ENCODE measurements around the gene ASPG.

Gene ASPG

GRCh38 chr14:104103446-104104075 is 18.1 kb downstream of the ASPG start:
- TF ChIP-seq CTCF (conservative IDR thresholded peaks at IDR 0.05; ENCODE audit: low read length): no peak
- H3K4me3 ChIP-seq (ENCODE audit: low read length): no peak overlapping the region
- no peak for DNase-seq (ENCODE audit: low read depth)

- no peak overlapping the region for H3K4me3 ChIP-seq (ENCODE audit: low read length)
- no peak for DNase-seq (ENCODE audit: low read depth)
- no peak for TF ChIP-seq CTCF (conservative IDR thresholded peaks at IDR 0.05; ENCODE audit: low read length)
Measured at GRCh38 chr14:104104076-104104901, 18.8 kb downstream of the ASPG start.

GRCh38 chr14:104105071-104105821 is 19.7 kb downstream of the ASPG start:
- no peak overlapping the region for H3K4me3 ChIP-seq (ENCODE audit: low read length)
- no peak for DNase-seq (ENCODE audit: low read depth)
- no peak for TF ChIP-seq CTCF (conservative IDR thresholded peaks at IDR 0.05; ENCODE audit: low read length)

GRCh38 chr14:104105822-104106470 is 20.4 kb downstream of the ASPG start:
- TF ChIP-seq CTCF (conservative IDR thresholded peaks at IDR 0.05; ENCODE audit: low read length): no peak
- H3K4me3 ChIP-seq (ENCODE audit: low read length): no peak overlapping the region
- DNase-seq (ENCODE audit: low read depth): no peak

- no peak for DNase-seq (ENCODE audit: low read depth)
- H3K4me3 ChIP-seq (ENCODE audit: low read length): no peak overlapping the region
- no peak for TF ChIP-seq CTCF (conservative IDR thresholded peaks at IDR 0.05; ENCODE audit: low read length)
Measured at GRCh38 chr14:104106471-104106991, 21.0 kb downstream of the ASPG start.

GRCh38 chr14:104107101-104107581 is 21.6 kb downstream of the ASPG start:
- no peak for TF ChIP-seq CTCF (conservative IDR thresholded peaks at IDR 0.05; ENCODE audit: low read length)
- no peak for DNase-seq (ENCODE audit: low read depth)
- H3K4me3 ChIP-seq (ENCODE audit: low read length): no peak overlapping the region

Data from AG10803 (cell line).